HG02938 (cell line): ENCODE data around the gene SMG7.

Source experiments
- ATAC-seq: cut with Tn5 transposase; IDR thresholded peaks from one replicate; pipeline ENCODE4 v1.9.1; 2021; ENCODE audit warnings: mild to moderate bottlenecking, moderate library complexity; ENCODE audit not compliant: unreplicated experiment

The SMG7 gene

DNA sequence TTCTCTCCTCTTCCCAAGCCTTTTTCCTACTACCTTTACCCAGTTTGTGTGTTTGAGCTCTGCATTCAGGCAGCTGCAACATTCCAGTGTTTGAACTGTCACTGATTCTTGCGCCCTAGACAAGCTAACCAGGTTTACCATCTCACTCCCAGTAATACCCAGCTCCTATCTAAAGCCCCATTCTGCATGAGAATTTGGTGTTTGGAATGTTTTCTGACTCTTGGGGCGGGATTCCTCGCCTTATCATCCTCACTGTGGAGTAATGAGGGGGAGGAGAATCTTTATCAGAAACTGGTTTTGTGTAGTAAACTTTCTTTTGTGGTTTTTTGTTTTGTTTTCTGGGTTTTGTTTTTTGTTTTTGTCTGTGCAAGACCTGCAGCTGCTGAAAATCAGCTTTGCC lies 81.5 kb downstream of the SMG7 start:
- no peak for ATAC-seq

DNA sequence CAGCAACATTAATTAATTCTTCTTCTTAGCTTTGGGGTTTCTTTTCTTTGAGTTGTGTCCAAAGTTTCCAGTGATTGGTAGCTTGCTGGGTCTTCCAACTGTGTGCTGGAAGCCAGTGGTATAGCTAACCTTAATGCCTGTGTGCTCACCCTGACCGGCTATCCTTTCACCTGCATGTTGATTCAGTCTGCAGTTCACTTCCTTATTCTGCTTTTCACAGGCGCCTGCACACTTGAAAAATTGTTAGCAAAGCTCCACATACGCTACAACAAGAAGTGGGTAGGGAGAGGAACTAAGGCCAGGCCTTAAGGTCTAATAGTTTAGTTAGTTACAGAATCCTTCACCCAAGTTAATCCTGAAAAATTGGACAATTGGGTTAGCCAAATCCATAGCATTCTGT lies 82.3 kb downstream of the SMG7 start:
- no peak for ATAC-seq

DNA sequence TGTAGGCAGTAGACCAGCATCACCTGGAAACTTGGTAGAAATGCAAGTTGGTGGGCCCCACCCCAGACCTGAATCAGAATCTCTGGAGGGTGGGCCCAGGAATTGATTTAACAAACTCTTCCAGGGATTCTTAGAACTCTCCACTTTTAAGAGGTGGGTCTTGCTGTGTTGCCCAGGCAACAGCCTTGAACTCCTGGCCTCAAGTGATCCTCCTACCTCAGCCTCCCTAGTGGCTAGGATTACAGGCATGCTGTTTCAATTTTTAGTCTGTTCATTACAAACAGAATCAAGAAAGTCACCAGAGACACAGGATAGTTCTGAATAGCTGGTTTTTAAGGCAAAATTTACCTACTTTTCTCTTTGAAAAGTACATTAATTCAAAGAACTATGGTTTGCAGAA lies 86.8 kb downstream of the SMG7 start:
- ATAC-seq = no peak

DNA sequence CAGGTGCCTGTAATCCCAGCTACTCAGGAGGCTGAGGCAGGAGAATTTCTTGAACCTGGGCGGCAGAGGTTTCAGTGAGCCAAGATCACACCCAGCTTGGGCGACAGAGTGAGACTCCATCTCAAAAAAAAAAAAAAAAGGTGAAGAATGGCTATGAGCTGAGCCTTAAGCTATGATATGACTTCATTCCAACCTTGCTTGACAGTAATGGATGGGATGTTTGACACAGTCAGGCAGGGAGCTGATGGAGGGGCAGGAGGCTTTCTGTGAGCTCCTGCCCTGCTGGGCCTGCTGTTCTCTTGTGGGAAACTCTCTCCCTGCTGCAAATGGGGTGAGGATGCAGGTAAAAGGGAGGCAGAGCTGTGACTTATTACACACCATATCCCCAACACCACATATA lies 90.4 kb downstream of the SMG7 start:
- no peak for ATAC-seq

DNA sequence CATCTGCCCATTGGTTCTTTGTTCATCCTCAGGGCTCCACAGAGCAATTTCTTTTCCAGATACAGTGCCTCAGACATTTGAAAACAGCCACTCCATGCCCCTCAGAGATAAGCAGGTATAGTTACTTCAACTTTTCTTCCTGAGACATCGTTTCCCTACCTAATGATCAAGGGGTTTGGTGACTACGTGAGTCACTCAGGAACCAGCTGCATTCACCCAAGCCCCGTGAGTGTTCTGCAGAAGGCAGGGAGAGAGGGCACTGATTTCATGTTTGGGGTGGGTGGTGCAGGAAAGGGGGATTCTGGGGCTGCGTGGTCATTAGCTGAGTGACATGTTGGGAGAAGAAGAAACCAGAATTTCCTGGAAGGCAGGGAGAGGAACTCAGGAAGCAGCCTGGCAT lies 93.0 kb downstream of the SMG7 start:
- ATAC-seq = no peak

DNA sequence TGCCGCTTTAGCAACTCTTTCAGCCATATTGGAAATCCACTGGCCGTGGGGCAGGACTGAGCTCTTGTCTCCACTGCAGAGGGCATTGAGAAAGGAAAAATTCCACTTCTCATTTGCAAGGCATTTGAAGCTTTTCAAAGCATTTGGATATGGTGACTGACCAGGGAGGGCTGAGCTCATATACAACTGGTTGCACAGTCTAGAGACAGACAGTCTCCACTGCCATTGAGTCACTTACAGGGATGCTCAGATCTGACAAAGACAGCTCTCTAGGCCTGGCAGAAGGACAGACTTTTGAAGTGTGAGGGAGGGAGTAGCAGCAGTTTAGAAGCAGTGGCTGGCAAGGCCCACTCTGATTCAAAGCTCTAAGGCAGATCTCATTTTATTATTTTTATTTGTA lies 93.7 kb downstream of the SMG7 start:
- ATAC-seq = no peak

DNA sequence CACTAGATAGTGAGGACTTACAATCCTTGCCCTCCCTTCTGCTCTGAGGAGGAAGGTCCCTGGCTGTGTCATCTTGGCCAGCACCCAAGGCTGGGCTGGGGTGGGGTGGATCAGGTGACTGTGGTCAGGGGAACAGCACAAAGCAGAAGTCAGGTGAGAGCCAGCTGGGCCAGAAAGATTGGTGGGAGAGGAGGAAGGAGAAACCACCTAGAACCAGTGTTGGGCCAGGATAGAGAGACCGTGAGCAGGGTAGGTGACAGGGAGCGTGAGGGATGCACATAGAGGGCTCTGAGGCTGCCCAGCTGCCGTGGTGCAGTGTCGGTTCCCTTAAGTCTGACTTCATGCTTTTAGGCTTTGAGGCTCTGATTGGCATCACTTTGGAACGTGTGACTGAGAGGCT lies 95.3 kb downstream of the SMG7 start:
- ATAC-seq = no peak

DNA sequence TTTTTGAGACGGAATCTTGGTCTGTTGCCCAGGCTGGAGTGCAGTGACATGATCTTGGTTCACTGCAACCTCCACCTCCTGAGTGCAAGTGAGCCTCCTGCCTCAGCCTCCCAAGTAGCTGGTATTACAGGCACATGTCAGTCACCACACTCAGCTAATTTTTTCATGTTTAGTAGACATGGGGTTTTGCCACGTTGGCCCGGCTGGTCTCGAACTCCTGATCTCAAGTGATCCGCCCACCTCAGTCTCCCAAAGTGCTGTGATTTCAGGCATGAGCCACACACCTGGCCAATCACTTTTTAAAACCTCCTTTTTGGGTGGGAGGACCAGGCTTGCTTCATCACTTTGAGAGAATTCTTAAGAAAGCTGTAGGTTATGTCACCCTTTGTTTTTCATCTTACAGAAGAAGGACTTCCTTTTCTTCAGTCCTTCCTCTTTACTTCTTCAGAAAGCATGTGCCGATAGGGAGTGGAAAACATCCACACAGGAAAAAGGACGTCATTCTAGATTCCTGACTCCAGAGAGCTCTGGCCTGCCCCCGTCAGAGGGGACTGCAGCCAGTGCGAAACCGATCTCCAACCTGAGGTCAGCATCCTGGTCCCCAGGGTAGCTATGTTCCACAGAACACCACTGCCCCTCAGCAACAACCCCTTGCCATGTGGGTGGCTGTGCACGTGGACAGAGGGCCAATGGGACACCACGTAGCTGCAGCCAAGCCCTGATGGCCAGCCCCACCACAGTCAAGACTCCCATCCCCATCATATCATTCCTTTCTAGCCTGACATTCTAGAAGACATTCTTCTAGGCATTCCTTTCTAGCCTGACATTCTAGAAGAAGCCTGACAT lies 96.1 kb downstream of the SMG7 start:
- no peak for ATAC-seq

DNA sequence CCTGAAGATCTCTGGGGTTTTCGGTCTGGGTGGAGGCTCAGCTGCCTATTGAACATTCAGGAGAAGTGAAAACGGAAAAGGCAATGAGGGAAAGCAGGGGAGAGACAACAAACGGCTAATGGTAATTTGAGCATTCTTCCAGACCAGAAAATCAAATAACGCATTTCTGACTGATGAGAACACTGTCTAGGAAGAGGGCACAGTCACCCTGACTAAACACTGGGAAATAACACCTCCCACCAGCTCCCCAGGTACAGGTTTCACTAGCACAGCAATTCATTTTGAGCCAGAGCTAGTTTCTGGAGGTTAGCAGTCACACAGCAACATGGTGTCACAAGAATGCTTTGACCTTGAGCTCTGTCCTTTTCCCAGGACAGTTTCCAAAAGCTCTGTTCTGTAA lies 96.8 kb downstream of the SMG7 start:
- no peak for ATAC-seq

DNA sequence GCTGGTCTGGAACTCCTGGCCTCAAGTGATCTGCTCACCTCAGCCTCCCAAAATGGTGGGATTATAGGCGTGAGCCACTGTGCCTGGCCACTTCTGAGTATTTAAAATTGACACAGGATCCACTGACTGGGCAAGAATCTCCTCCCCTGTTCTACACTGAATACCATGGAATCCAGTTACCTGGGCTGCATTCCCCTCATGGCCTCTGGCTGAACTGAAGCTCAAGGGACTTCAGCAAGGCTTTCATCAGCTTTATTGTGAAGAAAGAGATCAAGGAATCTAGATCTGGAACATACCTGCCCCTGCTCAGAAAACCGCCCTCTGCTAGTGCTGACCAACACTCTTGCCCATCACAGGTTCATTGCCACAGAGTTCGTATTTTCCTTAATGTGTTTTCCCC lies 97.5 kb downstream of the SMG7 start:
- no peak for ATAC-seq

DNA sequence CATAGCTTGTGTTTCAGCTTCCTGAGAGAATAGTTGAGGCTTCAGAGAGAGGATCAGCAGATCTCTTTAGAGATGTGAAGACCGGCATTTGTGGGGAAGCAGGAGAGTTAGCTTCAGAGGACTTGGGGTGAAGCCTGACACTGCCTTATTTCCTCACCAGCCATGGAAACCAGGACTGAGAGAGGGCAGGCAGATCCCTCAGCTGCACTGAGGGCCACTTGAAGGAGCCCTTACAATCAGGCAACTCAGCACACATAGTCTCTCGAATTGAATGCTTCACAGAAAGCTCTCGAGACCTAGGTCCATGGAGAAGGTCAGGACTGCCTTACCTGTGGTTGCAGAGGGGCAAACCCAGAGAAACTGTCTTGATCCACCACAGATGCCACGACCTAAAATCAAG lies 98.2 kb downstream of the SMG7 start:
- no peak for ATAC-seq

DNA sequence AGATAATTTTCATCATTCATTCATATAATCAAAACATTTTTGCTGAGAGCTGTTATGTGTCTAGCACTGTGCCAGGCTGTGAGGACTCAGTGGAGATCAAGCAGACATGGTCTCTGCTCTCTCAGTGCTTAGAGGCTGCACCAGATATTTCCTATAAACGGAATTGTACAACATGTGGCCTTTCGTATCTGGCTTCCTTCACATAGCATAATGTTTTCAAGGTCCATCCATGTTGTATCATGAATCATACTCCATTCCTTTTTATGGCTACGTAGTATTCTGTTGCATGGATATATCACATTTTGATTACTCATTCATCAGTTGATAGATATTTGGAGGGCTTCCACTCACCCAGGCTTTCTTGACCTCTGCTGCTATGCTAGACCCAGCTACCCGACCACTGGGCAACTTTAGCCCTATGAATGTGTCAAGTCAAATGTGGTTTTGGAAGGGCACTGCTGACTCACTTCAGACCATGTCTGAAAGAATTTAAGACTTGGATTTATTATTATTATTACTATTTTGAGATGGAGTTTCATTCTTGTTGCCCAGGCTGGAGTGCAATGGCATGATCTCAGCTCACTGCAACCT lies 99.5 kb downstream of the SMG7 start:
- ATAC-seq = no peak

DNA sequence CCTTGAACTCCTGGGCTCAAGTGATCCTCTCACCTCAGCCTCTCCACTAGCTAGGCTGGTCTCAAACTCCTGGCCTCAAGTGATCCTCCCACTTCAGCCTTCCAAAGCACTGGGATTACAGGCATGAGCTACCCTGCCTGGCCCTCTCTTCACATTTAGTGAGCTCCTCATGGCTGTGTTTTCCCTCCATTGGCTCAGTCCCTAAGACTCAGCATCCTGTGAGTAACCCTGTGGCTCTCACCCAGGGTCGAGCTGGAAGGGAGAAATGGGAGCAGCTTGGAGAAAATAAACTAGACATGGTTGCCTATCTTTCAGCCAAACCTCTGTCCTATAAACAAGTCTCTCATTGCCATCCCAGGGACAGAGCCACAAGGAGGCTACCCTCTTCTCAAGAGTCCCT lies 100.4 kb downstream of the SMG7 start:
- ATAC-seq = no peak

DNA sequence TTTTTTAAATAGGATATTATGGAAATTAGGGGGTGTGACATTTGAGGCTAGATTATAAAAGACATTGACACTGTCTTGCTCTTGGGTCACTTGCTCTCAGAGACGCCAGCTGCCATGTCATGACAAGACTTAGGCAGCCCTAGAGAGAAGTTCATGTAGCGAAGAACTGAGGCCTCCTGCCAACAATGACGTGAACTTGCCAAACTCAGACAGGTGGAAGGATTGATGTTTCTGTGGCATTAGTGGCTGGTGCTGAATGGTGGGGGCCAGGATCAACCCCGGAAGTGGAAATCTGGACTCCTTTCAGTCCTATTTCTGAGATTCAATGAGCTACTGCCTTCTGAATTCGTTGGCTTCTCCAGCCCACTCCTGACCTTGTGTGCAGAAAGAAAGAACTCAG lies 103.3 kb downstream of the SMG7 start:
- no peak for ATAC-seq

DNA sequence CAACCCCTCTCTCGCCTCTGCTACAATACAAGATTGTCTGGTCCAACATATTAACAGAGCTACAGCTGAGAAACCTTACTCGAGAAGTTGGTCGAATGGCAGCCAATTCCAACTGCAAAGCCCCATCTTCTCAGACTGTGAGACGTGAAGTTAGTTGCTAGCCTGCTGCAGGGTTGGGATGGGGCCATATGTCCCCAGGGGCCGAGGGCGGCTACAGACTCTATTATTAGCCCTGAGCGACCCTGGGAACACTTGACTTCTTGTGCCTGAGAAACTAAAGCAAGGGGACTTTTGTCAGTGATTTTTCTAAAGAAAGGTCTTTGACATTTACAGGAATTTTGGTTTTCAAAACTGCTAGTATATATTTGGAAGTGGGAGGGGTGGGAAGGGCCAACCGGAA lies 104.2 kb downstream of the SMG7 start:
- no peak for ATAC-seq

DNA sequence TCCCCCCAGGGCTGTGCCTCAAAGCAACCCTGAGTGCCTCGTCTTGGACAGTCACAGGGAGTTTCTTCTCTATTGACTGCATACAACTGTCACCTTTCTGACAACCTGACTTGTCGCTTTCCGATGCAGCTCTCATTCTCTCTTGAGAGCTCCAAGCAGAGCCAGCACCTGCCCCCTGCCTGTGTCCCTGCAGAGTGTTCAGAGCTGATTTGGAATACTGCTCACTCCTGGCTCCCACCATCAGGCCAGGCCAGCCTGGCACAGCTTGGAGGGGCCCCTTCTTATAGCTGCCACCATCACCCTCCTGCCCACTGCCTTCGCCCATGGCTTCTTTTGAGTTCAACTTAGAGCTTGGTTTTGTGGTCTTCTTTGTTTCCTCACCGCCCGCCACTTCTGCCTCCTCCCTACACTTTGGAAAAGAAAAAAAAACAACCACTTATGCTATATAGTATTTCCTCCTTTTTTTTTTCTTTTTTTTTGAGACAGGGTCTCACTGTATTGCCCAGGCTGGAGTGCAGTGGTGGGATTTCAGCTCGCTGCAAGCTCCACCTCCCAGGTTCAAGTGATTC lies 105.7 kb downstream of the SMG7 start:
- no peak for ATAC-seq

DNA sequence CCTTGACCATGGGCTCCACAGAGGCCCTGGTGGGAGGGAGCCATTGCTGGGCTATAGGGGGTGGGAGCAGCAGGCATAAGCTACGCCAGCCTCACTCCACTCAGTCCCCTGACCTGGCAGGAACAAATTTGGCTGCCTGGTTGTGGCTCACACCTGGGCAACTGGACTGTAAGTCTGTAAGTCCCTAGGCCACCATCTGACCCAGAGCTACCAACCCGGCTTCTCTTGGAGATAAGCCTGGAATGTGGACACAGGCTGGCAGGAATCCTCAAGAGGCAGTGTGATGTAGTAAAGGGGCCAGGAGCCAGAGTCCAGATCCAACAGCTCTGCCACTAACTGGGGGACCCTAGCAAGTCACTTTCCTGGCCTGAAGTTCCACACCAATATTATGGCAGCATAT lies 106.6 kb downstream of the SMG7 start:
- no peak for ATAC-seq

DNA sequence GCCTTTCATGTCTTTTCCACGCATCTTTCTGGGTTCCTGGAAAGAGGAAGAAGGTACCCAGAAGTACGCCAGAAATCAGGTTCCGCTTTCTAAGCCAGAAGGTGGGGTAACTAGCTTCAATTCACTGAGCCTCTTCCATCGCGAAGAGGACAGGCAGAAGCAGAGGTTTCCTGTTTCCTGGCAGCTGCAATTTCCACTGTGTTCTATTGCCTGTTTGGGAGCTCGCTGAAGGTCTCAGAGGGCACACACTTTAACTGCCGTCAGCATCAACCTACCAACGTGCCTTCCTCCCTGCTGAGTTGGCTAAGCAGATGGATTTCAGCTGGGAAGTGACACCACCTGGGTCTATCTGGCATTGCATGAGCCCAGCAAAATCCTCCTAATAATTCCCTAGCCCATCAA lies 108.0 kb downstream of the SMG7 start:
- ATAC-seq = no peak

DNA sequence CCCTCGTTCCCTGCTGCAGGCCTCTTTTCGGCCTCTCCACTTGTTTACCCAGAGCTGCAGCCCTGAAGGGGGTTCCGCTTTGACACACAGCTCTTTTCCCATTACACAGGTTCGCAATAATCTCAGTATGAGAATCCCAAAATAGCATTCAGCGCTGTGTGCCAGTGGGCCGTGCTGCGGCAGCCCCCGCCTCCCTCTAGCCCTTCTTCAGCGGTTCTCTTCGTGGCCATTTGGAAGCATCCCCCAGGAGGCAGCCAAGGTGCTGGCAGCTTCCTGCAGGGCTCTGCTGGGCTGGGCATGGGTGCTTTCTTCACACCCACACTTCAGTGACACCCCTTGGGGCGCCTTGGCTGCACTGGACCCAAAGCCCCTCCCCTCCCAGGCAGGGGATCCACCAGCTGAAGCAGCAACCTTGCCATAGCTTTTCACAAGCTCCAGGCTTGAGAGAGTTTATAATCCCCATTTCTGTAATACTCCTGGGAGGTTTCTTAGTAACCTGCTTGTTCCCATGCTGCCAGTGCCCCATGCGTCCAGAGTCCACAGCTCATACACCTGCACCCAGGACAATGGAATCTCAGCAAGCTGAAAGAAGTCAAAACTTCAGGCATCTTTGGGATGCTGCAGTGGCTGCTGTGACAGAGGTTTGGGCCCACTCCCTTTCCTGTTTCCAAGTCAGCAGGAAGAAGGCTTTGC lies 109.9 kb downstream of the SMG7 start:
- no peak for ATAC-seq

DNA sequence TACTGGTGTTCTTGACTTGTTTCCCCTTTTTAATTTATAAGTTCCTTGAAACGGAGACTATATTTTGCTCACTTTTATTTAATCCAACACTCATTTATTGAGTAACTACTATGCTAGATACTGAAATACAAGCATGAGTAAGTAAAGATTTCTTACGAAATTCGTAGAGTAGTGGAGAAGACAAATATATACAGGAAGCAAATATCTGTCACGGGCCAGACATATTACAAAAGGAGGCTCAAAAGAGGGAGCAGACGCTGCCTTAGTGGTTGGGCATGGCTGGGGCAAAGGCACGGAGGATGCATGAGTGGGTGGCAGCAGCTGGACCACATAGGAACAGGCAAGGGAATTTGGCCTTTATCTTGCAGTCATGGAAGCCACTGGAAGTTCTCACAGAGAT lies 111.2 kb downstream of the SMG7 start:
- no peak for ATAC-seq

DNA sequence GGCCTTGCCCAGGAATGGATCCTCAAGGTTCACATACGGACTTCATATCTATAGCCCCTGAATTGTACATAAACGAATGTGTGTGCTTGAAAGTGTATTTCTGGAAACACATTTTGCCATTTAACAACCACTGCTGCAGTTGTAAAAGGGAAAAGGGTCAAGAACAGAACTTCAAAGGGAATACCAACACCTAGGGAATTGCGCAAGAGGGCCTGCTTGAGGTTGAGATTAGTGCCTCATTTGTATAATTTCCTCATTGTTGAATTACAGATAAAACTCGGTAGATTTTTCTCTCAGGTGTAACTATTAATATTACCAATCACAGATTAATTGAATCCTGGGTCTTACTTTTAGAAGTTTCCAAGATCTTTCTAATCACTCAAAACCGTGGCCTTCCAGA lies 111.8 kb downstream of the SMG7 start:
- ATAC-seq = no peak

DNA sequence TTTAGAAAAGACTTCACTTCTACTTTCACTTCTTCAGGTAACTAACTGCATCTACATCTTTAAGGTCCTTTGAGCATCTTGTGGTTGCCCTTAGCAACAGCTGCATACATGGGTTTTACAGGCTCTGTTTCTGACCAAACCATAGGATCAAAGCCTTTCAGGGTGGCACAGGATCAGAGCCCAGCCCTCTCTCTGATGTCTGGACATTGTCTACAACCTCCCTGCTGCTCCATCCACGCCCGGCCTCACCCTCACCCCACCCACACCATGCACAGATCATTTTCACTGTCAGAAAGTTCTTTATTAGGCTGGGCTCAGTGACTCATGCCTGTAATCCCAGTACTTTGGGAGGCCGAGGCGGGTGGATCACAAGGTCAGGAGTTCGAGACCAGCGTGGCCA lies 112.7 kb downstream of the SMG7 start:
- ATAC-seq = no peak
